ENCODE results near the gene PTPRF.

DNA sequence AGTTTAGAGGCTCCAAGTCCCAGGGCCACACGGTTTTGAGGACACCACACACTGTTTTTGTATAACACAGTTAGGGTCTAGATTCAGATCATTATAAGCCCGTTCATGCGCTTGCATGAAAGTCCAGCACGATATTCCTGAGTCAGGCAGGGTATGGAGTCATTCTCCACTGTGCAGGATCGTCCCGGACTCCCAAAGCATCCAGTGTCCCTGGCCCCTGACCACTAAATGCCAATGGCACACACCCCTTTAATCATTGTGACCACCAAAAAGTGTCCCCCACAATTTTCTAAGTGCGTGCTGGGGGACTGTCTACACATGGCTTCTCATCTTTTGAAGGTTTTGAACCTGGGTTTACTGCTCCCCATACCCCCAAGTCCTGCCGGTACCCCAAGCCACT lies 27.1 kb upstream of the PTPRF start:
- TF ChIP-seq, protein P1, sequence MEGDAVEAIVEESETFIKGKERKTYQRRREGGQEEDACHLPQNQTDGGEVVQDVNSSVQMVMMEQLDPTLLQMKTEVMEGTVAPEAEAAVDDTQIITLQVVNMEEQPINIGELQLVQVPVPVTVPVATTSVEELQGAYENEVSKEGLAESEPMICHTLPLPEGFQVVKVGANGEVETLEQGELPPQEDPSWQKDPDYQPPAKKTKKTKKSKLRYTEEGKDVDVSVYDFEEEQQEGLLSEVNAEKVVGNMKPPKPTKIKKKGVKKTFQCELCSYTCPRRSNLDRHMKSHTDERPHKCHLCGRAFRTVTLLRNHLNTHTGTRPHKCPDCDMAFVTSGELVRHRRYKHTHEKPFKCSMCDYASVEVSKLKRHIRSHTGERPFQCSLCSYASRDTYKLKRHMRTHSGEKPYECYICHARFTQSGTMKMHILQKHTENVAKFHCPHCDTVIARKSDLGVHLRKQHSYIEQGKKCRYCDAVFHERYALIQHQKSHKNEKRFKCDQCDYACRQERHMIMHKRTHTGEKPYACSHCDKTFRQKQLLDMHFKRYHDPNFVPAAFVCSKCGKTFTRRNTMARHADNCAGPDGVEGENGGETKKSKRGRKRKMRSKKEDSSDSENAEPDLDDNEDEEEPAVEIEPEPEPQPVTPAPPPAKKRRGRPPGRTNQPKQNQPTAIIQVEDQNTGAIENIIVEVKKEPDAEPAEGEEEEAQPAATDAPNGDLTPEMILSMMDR (conservative IDR thresholded peaks at IDR 0.05 in 1 of 2, IDR thresholded peaks at IDR 0.05 in 1 of 2; ENCODE audit: extremely low read depth in 1 of 2, insufficient read depth in 1 of 2, low read depth in 1 of 2, low read length in 2 of 2): no peak
- TF ChIP-seq EZH2 (IDR thresholded peaks at IDR 0.05; ENCODE audit: borderline replicate concordance, low read length): no peak

Measured in mammary epithelial cell (primary cell).